Coronary artery (tissue), 2 donors: ENCODE measurements around the gene CTRL.
A peak's percentile ranks its signal among the peaks of the same experiment; 100 is the strongest.

Experiments used
- DNase-seq: peaks from one replicate; pipeline ENCODE4 v3.0.0-alpha.2; 2017; ENCODE audit warnings: low spot score
- H3K27ac ChIP-seq, 2 donors: fragments of 200-600 bp; sonication (generic); one replicate each; pipeline ENCODE4 v1.5.1; 2016 to 2019
- H3K4me3 ChIP-seq: fragments of 200-600 bp; sonication (generic); 2 replicates; pipeline ENCODE4 v1.5.1; 2016; ENCODE audit warnings: mild to moderate bottlenecking, moderate library complexity
- CTCF ChIP-seq: fragments of 200-600 bp; sonication (generic); IDR thresholded peaks from one replicate; pipeline ENCODE4 v1.5.1; 2019; ENCODE audit warnings: antibody characterized with exemption

Gene CTRL

GRCh38 chr16:67893743-67894399 lies 37.8 kb downstream of the CTRL start:
- no peak for DNase-seq
- Histone ChIP-seq H3K4me3 (peak overlapping the region; percentile 88), H3K27ac (peak overlapping the region; percentile 86 to 95)
- TF ChIP-seq CTCF, result no peak

DNA sequence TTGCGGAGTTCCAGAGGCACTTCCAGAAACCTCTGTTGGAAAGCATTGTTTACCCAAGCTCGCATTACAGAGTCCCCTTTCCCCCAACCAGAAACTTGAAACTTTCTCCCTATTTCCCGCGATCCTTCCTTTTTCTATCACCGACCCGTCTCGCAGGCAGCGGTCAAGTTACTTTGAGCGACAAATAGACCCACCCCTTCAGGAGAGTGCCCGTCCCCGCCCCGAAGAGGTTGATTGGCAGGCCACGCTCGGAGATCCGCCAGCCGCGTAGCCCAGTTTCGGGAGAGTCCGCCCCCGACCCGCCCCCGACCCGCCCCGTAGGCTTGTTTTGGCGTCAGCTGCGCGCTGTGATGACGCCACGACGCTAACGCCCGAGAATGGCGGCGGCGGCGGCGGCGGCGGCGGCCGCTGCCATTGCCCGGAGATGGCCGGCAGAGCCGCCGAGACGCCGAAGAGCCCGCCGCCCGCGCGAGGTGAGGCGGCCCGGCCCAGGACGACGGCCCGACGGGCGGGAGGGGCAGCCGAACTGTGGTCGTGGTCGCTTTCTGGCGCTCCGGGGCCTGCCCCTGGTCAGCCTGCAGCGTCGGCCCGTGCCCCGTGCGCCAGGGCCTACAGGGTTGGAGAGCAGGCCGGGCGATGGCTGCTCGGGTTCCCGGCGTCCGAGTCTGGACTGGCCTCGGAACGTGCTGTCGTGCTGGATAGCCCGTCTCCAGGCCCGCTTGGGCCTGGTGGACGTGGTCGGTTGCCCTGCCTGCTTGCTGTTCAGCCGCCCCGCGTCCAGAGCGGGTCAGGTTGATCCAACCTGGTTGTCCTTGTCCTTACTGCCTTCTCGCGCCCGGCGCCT lies 38.5 kb downstream of the CTRL start, which contains the start of gene PSKH1:
Gene PSKH1, plus strand, starts transcription at position 356 of the 844 bp plus-strand sequence. CDS start 15,496 bp downstream, outside the sequence.
- peak; percentile 97 for DNase-seq
- peak within 1 kb of the TSS; percentile 86 to 95 for H3K27ac ChIP-seq
- no peak for TF ChIP-seq CTCF
- peak within 1 kb of the TSS; percentile 88 for H3K4me3 ChIP-seq

DNA sequence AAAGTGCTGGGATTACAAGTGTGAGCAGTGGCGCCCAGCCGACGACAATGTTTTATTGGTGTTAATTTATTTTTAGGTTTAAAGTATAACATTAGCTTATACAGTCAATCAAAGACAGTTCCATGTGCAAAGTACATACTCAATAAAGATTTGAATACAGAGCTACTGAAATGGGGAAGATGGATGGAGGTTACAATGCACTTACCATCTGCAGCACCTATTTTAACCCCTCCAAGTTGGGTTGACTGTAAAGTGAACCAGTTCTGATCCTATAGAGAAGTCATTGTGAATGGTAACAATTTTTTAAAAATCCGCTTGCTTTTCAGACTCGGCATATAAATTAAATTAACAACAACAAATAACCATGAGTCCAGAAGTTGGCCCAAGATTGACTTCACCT lies 39.3 kb downstream of the CTRL start:
- Histone ChIP-seq H3K4me3 (peak overlapping the region; percentile 88), H3K27ac (peak overlapping the region; percentile 86 to 95)
- TF ChIP-seq CTCF, result no peak
- no peak for DNase-seq

DNA sequence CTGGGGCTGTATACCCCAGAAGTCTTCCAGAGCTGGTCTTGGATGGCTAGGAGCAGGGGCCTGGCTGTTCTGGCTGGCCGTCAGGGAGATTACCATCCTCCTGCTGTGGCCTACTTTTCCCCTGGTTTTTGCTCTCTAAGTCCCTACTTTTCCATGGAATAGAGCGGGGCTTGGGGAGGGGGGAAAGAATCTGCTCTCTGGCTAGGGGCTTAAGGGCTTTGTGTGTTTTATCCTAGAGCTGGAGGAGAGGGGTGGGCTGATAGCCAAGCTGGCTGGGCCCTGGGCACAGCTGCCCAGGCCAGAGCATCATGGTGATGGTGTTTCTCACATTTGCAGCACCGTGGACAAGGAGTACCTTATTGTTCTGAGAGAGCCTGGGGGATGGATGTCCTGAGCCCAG lies 43.3 kb downstream of the CTRL start:
- no peak for TF ChIP-seq CTCF

GRCh38 chr16:67886387-67886786 lies 45.3 kb downstream of the CTRL start:
- no peak for DNase-seq
- no peak overlapping the region for H3K27ac ChIP-seq
- no peak for TF ChIP-seq CTCF
- H3K4me3 ChIP-seq, result no peak overlapping the region

More for the DNA sequence above, 43.3 kb downstream of the CTRL start:
- Histone ChIP-seq H3K4me3 (no peak overlapping the region), H3K27ac (no peak overlapping the region)
- DNase-seq, result no peak

GRCh38 chr16:67885976-67886375 lies 45.7 kb downstream of the CTRL start:
- TF ChIP-seq CTCF, result no peak
- no peak for DNase-seq
- no peak overlapping the region for H3K27ac ChIP-seq
- no peak overlapping the region for H3K4me3 ChIP-seq
